Activated naive CD4-positive, alpha-beta T cell treated with anti-CD3 and anti-CD28 coated beads, Interleukin-2, amount 50 U/mL, for 72 hours (primary cell): ENCODE data around the gene OR5H1. TPM values are rescaled to one million over a fixed set of nuclear protein-coding genes. Genes with fewer than 3 reads are reported as not detected.

Experiments
- ATAC-seq, 2 donors: fragments of 150-1000 bp; cut with Tn5 transposase; 2 replicates each; pipeline ENCODE4 v1.10.0; 2021; ENCODE audit warnings: mild to moderate bottlenecking in 2 of 2, moderate library complexity in 2 of 2
- DNase-seq, 2 donors: peaks; one replicate each; pipeline ENCODE4 v3.0.0; 2021 to 2022; ENCODE audit warnings: low spot score in 2 of 2
- H3K27ac Mint-ChIP-seq, 2 donors: one replicate each; pipeline ENCODE4 v1.8.0; 2022; ENCODE audit warnings: mild to moderate bottlenecking in 2 of 2, mixed read lengths in 2 of 2
- H3K36me3 Mint-ChIP-seq, 2 donors: one replicate each; pipeline ENCODE4 v1.8.0; 2022; ENCODE audit warnings: mixed read lengths in 2 of 2
- H3K9me3 Mint-ChIP-seq, 2 donors: one replicate each; pipeline ENCODE4 v1.8.0; 2022; ENCODE audit warnings: mixed read lengths in 2 of 2
- total RNA-seq, 2 donors: library from RNA; stranded (reverse); gene quantifications; one replicate each; pipeline ENCODE4 v1.2.3, GENCODE V29; 2022

OR5H1 gene
- total RNA-seq, 2 donors from 2014 or later = not detected

DNA sequence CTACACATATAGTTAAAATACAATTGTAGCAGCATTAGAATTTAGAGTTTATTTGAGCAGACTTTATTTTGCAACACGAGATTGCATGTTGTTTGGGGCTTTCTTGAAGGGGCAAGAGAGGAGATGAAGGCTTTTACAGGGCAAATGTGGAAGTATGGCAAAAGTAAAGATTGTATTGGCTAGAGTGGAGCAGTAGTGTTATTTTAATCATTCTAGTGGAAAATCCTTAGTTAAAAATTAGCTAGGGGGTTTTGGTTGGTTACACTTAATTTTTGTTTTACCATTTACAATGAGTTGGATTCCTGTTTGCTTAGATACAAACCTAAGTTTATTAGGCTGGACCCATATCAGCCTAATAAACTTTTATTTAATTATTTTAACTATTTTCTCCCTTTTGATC, 40.5 kb downstream of the OR5H1 start:
- DNase-seq (no peak), ATAC-seq (no peak)
- H3K9me3 Mint-ChIP-seq = no peaks in the 10 kb centered on the region
- no peak overlapping the region for H3K27ac Mint-ChIP-seq
- no peaks in the 10 kb centered on the region for H3K36me3 Mint-ChIP-seq

DNA sequence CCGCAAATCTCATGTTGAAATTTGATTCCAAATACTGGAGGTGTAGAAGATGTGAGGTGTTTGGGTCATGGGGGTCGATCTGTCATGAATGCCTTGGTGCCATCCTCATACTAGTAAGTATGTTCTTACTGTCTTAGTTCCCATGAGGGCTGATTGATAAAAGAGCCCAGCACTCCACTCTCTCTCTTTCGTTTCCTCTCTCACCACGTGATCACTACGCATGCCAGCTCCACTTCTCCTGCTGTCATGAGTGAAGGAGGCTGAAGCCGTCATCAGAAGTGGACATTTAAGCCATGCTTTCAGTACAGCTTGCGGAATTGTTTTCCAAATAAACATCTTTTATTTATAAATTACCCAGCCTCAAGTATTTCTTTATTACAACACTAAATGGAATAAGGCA, 42.1 kb downstream of the OR5H1 start:
- ATAC-seq (no peak), DNase-seq (no peak)

DNA sequence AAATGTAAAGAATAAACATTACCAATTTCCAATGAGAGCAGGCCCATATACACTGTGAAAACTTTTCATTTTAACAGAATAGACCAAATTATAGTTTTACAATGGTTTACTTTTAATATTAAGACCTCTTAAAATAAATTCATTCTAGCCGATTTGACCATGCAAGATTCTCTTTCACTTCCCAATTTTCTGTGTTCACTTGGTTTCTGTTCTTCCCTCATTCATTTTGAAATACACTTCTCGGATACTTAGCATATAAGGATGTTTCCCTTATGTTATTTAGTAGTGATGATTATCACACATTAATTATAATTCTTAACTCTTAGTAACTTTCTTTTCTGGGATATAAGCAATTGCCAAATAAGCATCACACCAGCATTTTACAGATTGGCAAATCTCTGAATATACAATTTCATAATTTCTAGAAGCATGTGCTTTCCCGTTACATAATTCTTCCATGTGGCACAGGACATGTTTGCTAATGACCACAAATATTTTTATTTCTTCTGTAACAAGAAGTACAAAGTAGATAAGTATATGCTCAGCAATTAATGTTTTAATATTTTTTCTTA, 49.9 kb downstream of the OR5H1 start:
- no peaks in the 10 kb centered on the region for H3K36me3 Mint-ChIP-seq
- ATAC-seq (no peak), DNase-seq (no peak)
- H3K9me3 Mint-ChIP-seq = peaks cover 0 to 7% of the 10 kb centered on the region in 2 donors
- H3K27ac Mint-ChIP-seq = no peak overlapping the region

More for the DNA sequence above, 42.1 kb downstream of the OR5H1 start:
- H3K36me3 Mint-ChIP-seq = no peaks in the 10 kb centered on the region
- no peak overlapping the region for H3K27ac Mint-ChIP-seq
- H3K9me3 Mint-ChIP-seq = peaks cover 0 to 7% of the 10 kb centered on the region in 2 donors

DNA sequence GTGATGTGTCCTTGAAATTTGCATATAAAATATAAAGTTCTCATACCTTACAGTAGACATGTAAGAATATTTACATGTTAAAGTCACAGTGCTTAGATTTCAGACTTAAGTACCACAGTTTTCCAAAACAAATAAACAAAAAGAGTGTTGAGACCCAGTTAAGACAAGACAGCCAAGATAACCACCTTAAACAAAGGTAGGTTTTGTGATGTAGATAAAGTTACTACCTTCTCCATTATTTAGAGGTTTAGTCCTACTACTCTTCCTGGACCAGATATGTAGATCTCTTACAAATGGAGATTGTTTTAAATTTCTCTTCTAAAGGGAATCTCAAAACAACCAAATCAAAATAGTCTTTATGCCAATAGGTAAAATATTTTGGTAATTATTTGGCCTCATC, 51.7 kb downstream of the OR5H1 start:
- ATAC-seq = no peak
- no peaks in the 10 kb centered on the region for H3K36me3 Mint-ChIP-seq
- no peak for DNase-seq
- no peak overlapping the region for H3K27ac Mint-ChIP-seq
- H3K9me3 Mint-ChIP-seq = no peaks in the 10 kb centered on the region

DNA sequence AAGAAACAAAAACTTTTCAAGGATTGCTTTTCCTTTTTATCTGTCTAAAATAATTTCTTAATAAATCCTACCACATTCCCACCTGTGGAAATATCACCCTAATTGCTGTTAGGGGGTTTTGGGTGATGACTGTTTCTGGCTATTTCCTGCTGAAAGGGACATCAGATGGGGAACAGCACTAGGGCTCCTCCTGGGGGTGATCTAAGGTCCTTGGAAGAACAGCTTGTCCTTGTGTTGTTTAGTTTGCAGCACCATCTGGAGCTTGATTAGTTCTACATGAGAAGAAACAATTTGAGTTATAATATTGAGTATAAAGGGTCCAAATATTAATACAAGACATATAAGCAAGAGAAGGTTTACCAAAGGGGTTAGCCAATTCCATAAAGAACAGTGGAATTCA, 54.7 kb downstream of the OR5H1 start:
- no peaks in the 10 kb centered on the region for H3K36me3 Mint-ChIP-seq
- DNase-seq = no peak
- no peak for ATAC-seq
- H3K27ac Mint-ChIP-seq = no peak overlapping the region
- no peaks in the 10 kb centered on the region for H3K9me3 Mint-ChIP-seq

Other genes with a start within 250 kb of the OR5H1 start
- 10 to 100 TPM in 1 of 2 donors, 1 to 10 TPM in 1; 9.3 to 38.9 TPM for gene RIOX2, start 158.3 kb upstream of the OR5H1 start, total RNA-seq
- gene GABRR3, start 95.4 kb upstream of the OR5H1 start, total RNA-seq = not detected
- gene OR5AC2, start 43.5 kb upstream of the OR5H1 start, total RNA-seq = not detected
- under 1 TPM in 1 of 2 donors, not detected in 1; 0.02 TPM for gene OR5H14, start 16.8 kb downstream of the OR5H1 start, total RNA-seq
- gene OR5H15, start 36.0 kb downstream of the OR5H1 start, total RNA-seq = not detected
- not detected for gene OR5H6, start 133.5 kb downstream of the OR5H1 start, total RNA-seq
- not detected for gene OR5H2, start 151.8 kb downstream of the OR5H1 start, total RNA-seq
- not detected for gene OR5K4, start 223.1 kb downstream of the OR5H1 start, total RNA-seq